DMS153 (cell line): ENCODE results near the gene PPP2R5C.

Experiments used
- DNase-seq: peaks from one replicate; lab custom pipeline; 2025; lab: John Stamatoyannopoulos, UW

The PPP2R5C gene

DNA sequence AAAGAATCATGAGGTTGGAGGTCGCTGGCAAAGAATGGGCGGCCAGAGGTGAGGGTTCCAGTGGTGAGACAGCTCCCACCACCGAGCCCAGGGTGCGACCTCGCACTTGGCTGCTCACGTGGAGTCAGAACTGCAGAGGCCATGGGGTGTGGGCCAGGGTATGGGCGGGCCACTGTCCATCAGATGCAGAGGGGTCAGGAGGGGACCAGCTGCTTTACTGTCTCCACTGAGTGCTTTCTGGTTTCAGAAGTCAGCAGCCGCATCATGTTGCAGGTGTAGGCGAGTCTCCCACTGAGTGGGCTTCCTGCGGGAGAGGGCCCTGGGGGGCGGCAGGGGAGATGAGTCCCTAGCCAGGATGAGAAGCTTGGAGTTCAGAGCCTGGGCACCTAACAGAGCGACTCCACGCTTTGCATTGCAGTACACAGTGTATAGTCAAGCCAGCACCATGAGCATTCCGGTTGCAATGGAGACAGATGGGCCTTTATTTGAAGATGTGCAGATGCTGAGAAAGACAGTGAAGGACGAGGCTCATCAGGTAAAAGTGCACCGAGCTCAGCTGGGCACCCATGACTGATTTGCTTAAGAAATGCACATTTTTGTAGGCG is 156.0 kb downstream of the PPP2R5C start:
- no peak for DNase-seq

DNA sequence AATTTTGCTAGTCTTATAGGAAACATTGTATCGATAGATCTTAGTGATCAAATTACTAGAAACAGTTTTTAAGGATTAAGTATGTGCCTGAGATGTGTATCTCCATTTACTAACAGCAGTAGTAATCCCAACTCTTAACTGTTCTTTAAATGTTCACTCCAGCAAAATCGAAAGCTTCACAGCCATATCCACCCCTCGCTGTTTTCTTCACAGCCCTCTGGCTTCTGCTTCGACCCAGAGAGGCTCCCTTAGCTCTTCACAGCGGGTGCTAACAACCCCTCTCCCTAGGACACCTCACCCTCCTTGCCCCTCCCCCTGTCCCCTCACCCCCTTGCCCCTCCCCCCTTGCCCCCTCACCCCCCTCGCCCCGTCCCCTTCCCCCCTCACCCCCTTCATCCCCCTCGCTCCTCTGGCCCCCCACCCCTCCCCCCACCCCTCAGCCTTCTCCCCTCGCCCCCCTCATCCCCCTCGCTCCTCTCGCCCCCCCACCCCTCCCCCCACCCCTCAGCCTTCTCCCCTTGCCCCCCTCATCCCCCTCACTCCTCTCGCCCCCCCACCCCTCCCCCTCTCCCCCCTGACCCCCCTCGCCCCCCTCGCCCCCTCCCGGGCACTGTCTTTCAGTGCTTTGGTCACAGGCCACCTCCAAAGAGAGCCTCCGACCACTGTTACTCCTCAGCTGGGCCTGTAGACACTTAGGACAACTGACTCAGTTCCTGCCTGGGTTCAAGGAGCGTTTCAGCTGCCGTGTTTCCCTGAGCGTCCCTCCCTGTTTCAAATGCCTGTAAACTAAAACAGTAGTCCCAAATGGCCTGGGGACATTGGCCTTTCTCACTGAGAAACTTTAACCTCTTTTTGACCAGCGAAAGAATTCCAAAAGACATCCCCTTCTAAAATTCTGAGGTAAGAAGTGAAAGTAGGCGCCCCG is 156.8 kb downstream of the PPP2R5C start:
- no peak for DNase-seq

DNA sequence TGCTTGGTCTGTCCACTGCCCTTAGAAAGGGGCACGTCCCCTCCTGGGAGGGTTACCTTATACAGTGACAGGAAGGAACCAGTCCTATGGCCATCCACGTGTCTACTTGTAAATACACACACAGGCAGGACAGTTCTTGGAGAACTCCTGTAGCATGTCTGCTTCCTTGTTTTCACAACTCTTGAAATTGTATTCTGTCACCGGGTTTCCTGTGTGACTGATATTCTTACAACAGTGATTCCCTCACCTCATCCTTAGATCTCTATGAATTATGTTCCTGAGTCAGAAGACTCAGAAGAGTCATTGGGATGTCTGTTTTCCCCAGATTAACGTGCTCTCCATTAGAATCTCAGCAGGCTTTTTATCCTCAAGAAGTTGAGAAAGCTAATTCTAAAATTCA is 158.8 kb downstream of the PPP2R5C start:
- no peak for DNase-seq

DNA sequence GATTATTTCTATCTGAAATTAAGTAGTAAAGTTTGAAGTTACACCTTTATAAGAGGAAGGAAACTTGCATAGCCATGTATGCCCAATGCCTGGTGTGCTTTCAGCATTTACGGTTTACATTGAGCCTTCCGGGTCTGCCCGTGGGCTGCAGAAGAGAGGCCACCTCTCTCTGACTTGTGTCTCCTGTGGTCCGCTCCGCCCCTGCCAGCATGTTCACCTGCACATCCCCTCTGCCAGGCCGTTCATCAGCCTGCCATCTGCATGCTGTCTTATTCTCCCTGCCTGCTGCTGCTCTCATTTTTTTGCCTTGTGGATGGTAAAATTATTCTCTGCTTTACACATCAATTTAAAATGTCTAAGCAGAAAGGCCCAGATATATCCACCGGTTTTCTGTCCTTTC is 161.4 kb downstream of the PPP2R5C start:
- DNase-seq: no peak

DNA sequence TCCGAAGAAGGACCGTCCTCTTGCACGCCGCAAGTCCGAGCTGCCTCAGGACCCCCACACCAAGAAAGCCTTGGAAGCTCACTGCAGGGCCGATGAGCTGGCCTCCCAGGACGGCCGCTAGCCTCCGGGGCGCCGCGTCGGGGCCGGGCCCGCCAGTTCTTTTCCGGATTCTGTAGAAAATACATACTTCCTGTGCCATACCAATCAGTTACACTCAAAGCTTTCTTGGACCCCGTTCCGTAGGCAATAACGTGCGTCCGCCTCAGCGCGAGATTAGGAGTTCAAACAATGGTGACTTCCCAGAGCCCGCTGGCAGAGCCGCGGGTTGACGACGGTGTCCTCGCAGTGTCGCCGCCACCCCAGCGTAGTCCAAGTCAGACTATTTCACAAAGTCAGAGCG is 163.6 kb downstream of the PPP2R5C start:
- no peak for DNase-seq

DNA sequence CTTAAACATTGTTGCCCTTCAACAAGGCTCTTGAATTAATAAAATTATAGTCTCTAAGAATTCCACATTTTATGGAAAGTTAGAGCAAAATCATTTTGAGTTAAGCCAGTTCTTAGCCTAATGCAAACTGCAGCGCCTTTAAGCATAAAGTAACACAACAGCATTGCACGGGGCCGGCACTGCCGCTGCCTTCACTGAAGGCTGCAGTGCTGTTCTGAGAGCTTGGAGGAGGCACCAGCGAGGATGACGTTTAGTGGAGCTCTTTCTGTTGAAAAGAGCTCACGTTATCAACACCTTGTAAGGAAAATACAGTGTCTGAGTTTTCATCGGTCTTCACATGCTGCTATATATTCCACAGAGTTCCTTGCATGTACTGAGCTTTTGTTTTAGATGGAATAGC is 164.6 kb downstream of the PPP2R5C start:
- no peak for DNase-seq

DNA sequence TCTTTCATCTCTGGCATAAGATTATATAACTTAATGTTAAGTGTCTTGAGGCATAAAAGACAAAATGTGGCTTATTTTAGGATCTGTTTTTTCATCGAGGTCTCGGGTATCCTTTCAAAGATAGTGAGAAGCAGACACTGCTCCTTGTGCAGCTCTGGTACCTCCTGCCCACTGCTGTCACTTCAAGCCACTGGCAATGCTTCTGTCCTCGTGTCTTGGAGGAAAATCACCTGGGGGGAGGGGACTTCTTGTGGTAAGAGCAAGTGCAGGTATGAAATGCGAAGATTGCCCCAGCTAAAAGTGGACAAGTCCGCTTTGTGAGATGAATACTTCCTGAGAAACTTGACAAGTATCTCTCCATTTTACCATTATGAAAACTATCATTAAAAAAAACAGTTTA is 165.1 kb downstream of the PPP2R5C start:
- no peak for DNase-seq

DNA sequence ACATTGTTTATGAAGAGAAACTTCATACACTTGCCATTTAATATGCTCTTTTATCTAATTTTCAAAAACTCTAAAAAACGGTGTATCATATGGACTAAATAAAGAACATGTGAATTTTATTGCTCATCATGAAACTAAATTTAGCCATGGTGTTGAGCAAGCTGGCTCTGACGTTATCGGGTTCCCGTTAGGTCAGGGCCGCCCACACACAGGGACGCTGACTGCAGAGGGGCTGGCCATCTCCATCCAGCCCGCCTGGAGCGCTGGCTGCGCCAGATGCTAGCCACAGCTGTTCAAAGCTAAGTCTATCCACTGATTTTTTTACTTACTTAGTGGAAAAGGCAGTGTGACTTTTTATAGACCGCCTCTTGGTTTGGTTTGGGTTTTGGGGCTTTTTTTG is 166.3 kb downstream of the PPP2R5C start:
- no peak for DNase-seq

DNA sequence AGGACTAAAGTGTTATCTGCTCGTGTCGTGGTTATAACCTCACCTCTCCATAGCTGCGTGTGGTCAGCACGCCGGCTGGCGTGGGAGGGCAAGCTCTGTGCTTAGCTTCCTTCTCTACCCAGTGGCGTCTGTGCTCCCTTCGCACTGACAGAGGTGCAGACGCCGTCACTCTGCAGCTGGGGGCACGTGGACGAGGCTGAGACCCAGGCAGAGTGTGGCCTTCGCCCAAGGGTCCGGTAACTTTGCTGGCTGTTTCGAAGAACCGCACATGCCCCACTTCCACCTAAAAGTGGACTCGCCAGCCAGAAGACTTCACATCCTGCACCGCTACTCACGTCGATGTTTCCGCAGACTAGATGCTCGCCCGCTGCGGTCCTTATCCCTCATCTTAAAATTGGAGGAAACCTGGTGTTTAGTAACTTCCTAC is 166.9 kb downstream of the PPP2R5C start:
- no peak for DNase-seq

DNA sequence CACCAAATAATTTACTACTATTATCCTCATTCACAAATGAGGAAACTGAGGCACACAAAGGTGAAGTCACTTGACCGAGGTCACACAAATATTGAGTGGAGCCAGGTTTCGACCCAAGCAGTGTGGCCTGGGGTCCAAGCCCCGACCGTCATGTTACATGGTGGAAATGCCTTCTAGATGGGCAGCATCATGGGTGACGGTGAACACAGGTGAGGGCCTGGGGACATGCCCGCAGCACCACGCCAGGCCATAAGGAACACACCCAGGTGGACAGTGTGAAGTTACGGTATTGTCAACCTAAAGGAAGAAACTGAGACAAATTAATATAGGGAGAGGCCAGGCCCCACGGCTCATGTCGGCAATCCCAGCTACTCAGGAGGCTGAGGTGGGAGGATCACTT is 167.6 kb downstream of the PPP2R5C start:
- no peak for DNase-seq

DNA sequence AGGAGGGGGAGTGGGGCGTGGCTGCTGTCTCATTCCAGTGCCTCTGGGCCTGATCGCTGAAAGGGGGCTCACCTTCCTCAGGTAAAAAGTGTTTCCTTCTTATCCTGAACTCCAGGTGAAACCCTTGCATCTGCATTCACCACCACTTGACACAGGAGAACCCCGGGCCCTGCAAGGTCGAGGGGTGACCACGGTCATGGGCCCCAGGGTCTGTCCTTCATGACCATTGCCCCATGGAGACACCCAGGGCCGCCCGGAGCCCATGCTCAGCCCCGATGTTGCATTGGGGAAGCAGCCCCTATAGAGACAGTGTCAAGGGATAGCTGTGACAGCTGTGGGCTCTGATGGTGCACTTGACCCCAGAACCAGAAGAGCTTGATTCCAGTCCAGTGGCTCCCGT is 168.4 kb downstream of the PPP2R5C start:
- DNase-seq: no peak

DNA sequence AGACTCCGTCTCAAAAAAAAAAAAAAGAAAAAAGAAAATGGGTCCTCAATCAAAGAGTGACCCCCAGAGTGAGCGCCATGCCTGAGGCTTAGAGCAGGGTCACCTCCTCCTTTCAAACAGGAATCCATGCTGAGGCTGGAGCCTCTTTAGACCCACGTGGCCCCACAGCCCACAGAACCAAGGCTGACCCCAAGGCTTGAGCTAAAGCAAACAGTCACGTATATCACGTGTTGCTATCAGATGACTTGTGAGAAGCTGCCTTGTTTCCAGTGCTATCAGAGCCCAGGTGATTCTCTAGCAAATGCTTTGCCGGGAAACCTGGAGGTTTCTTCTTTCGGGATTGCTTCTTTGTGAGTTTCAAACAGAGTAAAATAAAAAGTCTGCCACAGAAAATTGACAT is 171.2 kb downstream of the PPP2R5C start:
- no peak for DNase-seq

DNA sequence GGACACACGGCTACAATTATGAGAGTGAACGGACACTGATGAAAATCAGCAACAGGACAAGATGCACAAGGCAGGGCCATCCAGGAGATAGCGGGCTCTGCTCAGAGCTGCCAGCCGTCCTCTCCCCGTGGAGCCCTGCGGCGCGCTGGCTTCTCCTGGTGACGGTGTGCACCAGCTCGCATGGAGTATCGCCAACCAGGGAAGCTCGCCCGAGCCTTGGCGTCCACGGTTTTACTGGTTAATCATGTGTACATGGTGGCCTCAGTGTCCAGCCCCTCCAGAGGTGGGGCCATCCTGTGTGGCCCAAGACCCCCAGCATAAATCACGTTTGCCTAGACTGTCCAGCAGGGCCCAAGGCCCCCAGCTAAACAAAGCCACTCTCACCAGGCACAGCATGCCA is 171.7 kb downstream of the PPP2R5C start:
- no peak for DNase-seq

DNA sequence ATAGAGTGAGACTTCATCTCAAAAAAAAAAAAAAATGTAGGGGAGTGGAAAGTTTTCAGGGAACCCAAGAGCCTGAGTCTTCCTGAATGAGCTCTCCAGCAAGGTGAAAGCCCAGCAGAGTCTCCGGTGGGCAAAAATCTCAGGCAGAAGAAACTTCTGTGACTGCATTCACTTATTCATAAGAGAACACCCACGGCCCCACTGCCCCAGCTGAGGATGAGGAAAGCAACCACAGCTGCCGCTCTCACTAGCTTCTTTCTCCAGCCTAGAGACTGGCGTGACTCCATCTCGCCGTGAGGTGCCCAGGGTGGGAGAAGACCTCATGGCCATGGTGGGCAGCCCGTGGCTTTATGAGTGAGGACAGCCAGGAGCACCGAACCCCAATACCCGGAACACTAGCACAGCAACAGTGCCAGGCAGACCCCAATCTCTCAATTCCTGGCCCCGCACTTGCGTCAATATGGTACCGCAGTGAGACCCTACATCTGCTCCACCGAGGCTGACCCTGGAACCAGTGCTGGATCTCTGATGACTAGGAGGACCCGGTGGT is 173.2 kb downstream of the PPP2R5C start:
- no peak for DNase-seq

DNA sequence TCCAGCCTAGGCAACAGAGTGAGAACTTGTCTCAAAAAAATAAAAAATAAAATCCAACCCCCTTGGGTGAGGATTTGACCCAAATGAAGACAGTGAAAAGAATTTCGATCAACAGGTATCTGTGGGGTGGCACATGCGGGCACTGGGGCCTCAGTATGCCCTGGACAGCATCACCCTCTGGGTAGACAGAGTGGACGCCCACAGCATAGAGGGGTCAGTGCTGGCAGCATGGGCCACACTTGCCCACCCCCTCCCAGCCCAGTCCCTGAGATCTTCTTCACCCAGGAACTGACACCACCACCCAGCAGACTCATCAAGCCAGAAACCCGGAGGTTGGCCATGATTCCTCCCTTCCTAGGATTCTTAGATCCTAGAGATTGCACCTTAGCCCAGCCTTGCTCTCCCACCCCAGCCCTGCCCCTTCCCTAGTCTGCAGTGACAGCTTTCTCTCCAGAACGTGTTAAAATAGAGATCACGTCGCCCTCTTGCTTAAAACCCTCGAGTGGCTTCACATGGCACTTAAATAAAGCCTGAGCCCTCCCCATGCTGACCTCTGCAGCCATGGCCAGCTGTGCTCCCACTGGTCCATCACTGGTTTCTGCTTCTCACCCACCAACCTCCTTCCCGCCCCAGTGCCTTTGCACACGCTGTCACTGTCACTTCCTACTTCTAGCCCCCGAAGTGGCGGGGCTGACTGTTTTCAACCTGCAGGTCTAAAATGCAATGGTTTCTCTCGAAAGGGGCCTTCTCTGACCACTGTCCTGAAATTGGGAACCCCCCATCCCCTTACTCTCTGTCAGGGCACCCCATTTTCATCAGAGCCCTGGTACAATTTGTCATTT is 176.6 kb downstream of the PPP2R5C start:
- no peak for DNase-seq

DNA sequence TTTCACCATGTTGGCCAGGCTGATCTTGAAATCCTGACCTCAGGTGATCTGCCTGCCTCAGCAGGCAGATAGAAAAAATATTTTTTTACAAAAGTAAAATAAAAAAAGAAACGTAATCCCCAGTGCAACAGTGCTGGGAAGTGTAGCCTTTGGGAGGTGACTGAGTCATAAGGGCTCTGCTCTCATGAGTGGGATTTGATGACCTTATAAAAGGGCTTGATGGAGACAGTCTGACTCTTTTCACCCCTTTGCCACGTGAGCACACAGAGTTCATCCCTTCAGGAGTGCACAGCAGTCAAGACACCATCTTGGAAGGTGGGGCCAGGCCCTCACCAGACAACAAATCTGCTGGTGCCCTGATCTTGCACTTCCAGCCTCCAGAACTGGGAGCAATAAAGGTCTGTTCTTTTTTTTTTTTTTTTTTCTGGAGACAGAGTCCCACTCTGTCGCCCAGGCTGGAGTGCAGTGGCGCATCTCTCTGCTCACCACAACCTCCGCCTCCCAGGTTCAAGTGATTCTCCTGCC is 178.2 kb downstream of the PPP2R5C start:
- DNase-seq: no peak

DNA sequence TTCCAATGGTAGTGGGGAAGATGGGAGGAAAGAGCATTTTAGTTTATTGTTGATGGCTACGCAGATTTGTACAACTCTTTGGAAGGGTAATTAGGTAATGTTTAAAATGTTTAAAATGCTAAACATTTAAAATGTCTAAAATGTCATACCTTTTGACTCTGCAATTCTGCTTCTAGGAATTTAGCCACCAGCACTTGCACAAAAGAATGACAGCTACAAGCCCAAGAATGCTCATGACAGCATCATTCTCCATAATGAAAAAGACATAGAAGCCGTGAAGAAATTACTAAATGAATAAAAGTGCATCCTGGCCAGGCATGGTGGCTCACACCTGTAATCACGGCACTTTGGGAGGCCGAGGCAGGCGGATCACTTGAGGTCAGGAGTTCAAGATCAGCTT is 182.9 kb downstream of the PPP2R5C start:
- no peak for DNase-seq

DNA sequence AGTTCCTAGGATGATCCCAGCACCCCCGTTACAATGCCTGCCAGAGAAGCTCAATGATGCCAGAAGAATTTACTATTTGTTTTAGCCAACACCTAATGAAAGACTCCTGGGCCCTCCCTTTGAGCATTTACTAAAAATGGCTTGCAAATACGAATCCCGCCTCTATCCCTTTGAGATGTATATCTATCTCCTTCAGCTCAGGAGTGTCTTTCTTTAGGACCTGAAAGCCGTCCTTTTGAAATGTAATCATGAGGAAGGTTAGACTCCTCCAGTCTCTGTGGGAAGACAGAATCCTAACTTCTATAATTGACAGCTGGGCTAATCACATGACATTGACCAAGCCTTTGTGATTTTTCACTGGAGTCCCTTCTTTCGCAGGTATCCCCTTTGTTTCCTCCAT is 183.7 kb downstream of the PPP2R5C start:
- no peak for DNase-seq

DNA sequence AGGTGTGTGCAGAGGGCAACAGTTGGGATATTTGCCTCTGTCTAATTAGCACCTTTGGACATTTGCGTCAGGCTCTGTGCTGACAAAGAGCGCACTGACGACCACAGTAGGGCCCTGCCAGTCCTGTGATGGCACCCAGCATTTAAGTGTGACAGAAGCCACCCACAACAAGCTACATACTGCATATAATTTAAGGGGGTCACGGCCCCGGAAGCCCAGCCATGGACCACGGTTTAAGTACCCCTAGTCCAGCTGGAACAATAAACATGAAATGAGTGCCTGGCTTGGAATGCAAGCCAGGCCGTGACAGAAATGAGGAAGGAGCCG is 186.0 kb downstream of the PPP2R5C start:
- DNase-seq: no peak

DNA sequence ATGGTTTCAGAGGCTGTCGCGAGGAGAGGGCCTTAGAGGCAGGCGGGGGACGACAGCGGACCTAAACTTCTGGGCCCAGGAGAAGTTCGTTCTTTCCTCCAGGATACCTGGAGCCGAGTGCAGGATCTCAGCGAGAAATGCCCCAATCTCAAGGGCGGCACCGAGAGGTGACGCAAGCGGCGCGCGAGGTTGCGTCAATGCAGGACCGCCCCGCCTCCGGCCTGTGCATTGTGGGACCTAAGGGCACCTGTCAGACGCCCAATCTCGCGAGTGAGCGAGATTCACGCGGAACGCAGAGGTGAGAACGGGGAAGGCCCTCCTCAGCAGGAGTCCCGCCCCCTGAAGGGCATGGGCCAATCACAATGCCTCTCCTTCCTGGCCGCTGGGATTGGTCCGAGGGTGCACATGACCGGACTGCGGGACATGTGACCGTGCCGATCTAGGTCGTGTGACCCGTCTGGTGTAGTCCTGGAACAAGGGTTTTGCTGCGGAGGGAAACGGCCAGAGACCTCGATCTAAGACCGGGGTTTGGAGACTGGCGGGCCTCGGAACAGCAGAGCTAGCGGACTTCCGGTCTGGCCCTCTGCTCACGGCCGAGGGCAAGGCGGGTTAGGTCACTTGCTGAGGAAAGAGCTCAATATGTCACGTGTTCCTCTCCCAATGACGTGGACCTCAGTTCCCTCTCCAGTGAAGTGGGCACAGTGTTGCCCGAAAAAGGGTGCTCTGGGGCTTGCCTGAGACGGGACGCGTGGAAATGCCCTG is 186.6 kb downstream of the PPP2R5C start:
- DNase-seq: peak; percentile 97

DNA sequence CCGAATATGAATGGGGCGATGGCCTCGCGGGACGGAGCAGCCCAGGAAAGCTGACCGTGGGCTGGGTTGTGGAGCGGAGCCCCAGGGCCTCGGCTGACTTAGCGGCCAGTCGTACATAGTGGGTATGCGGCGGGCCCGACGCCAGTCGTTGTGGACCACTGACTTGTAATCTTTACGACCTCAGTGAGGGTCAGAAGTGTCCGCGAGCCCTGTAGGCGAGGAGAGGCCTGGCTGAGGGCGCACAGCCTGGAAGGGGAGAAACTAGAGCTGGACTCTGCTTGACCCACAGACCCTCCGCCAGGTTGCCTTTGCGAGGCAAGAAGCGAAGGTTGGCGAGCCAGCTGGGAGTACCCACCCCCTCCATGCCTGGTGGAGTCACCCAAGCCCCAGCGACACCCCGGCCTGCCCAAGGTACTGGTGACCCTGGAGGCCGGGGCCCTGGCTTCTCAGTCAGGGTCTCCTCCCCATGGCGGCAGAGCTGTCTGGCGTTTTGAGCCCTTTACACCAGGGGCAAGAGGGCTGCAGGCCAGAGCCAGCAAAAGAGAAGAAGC is 187.2 kb downstream of the PPP2R5C start:
- DNase-seq: no peak
